Renal cortical epithelial cell (primary cell): Measurements from ENCODE around the gene TARDBP. TPM values are rescaled to one million over a fixed set of nuclear protein-coding genes. Genes with fewer than 3 reads are reported as not detected.
"Not testable (repeated sequence)": the region's sequence is repeated elsewhere in the genome, so short reads cannot be mapped to it uniquely, and the experiment has no call there.

Experiments used
- DNase-seq: peaks from one replicate; pipeline ENCODE4 v3.0.0-alpha.2; 2011; ENCODE audit warnings: low read depth
- total RNA-seq: library from RNA; depleted of rRNA; stranded (reverse); fragments of >200 nt; gene quantifications from 2 replicates; pipeline ENCODE4 v1.2.3, GENCODE V29; 2014

The TARDBP gene
- total RNA-seq, 1 donor from 2014 or later = 187 TPM

DNA sequence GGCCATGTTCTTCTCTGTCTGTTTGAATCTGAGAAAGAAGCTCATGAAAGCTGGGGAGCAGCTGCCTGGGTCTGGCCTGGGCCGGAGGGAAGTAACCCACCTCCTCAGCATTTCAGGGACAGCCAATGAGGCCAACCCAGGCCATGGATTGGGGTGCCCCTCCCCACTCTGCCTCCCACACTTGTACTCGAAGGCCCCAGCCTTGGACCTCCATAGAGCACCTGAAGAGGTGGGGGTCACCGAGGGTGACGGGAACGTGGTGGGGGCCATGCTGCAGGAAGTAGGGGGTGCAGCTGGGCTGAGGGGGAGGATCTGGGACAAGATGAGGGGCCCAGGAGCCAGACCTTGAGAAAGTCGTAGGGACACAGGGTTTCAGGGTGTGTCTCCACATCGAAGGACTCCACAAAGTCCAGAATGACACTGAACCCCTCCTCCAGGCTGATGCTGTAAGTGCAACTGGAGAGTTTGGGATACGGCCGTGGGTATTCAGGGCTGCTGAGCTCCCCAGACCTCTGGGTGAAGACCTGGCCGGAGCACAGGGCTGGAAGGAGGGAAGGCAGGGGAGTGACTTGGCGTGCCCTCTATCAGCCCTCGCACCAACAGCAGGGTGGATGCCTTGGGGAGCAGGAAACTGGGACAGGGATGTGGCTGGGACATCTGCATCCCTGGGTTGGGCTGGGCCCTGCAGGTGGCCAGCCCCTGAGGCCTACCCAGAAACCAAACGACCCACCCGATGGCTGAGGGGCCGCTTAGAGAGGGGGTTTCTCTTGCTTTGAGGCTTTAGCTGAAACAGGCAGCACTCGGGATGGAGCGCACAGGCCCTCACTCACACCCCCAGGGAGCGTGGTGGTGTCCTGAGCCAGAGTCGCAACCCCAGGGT lies 30.8 kb downstream of the TARDBP start:
- DNase-seq = no peak

DNA sequence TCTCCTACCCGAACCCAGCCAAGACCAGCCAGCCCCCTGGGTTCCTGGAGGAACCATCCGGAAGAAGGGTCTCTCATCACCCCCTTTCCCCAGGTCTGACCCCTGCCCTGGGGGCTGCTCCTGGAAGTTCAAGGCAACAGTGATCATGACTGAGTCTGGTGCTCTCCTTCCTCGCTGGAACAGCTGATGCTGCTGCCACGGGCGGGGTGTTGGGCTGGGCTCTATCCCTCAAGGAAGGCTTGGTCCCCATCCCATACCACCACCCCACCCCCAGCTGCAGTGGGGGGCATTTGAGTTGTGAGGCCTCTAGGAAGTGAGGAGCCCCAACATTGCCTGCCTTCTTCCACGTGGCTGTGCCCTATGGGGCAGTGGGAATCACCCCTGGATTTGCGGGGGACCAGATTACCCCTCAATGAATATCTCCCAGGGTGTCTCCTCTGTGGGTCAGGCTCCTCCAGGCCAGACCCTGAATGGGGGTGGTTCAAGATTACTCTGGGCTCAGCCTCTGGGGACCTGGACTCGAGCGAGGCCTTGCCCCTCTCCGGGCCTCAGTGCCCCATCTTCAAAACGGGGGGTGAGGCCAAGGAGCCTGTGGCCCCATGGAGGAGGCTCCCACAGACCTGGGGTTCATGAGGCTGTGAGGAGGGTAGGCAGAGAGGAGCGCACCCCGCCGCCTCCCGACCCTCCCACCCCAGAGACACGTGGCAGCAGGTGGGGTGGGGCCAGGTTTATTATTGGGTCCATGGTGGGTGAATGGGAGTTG lies 31.8 kb downstream of the TARDBP start:
- DNase-seq = no peak

GRCh38 chr1:11044849-11045427 lies 32.5 kb downstream of the TARDBP start:
- no peak for DNase-seq

- DNase-seq = no peak
Measured at GRCh38 chr1:11045428-11046269, 33.2 kb downstream of the TARDBP start.

DNA sequence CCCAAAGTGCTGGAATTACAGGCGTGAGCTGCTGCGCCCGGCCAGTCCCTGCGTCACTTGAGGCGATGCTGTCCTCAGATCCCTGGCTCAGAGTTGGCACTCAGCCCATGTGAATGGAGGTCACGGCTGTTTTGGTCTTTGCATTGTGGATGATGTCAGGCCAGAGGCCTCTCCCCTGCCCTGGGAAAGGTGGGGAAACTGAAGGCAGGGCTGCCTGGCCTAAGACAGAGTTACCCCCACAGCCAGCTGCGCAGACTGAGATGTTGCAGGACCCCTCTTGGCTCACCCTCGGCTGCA lies 33.8 kb downstream of the TARDBP start:
- DNase-seq = no peak

DNA sequence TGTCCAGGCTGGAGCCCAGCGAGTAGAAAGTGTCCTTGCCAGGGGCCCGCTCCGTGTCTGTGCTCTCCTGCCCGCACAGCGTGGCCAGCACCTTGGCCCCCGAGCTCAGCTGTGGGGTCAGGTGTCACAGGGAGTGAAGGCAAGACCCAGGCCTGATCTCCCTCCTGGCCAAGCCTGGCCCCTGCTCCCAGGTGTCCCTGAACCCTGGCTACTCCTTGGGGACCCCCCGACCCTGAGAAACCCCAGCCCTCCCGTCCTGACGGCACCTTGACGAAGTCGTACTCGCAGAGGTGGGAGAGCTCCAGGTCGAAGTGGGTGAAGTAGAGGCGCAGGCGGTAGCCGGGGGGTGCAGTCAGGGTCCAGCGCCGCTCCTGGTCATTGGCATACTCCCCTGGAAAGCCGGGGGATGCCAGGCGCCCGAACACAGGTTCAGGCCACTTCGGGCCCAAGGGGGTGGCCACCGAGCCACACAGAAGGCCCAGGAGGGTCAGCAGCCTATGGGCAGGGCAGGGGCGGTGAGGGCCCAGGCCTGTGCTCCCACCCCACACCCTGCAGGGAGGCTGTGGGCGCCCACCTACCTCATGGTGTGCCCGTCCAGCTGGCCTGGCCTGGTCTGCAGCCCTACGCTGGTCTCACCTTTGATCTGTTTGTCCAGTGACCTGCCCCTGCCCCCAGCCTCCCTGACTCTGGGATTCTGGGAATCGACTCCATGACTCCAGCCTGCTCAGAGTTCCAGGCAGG lies 34.3 kb downstream of the TARDBP start, which contains the start of gene MASP2:
TSS of gene MASP2 (minus strand) at position 615 of the 741 bp plus-strand sequence. CDS start at position 583, 32 bp downstream.
- no peak for DNase-seq

GRCh38 chr1:11051121-11051520 lies 38.7 kb downstream of the TARDBP start:
- not testable (repeated sequence) for DNase-seq

DNA sequence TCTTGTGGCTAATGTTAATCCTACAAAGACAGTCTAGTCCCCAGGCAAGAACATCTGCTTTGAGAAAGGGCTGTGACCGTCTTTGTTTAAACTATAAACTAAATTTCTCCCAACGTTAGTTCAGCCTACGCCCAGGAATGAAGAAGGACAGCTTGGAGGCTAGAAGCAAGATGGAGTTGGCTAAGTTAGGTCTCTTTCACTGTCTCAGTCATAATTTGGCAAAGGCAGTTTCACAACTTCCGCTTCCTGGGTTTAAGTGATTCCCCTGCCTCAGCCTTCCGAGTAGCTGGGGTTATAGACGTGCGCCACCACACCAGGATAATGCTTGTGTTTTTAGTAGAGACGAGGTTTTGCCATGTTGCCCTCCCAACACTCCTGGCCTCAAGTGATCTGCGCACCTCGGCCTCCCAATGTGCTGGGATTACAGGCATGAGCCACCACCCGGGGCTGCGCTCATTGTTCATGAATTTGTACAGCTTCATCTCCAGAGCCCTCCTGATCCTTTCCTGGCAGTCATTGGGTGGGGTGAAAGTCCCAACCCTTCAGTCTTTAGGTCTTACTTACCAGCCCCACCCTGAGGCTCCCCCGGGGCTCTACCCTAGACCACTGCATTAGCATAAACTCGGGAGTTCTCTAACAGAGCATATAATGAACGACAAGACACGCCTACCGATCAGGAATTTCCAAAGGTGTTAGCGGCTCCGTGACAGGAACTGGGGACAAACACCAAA lies 39.5 kb downstream of the TARDBP start:
- no peak for DNase-seq

GRCh38 chr1:11052839-11053757 lies 40.6 kb downstream of the TARDBP start:
- DNase-seq = no peak

GRCh38 chr1:11053758-11054137 lies 41.3 kb downstream of the TARDBP start:
- DNase-seq = no peak

DNA sequence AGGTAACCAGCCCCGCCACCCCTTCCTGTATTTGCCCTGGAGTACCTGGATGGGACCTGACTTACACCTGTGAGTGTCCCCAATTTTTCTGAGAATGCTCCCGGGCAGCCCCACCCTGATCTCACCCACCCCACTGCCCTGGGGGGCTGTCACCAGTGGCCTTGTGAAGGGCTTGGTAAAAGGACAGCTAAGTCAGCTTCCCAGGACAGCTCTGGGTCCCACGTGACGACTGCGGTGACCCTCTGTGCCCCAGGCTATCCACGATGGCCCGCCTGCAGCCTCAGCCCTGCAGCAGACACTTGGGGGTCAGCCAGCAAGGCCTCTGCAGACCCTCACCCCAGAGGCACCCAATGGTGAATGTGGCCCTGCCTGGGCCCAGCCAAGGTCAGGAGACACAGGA lies 41.7 kb downstream of the TARDBP start:
- no peak for DNase-seq

- DNase-seq = no peak
Measured at GRCh38 chr1:11054666-11055065, 42.2 kb downstream of the TARDBP start.

DNA sequence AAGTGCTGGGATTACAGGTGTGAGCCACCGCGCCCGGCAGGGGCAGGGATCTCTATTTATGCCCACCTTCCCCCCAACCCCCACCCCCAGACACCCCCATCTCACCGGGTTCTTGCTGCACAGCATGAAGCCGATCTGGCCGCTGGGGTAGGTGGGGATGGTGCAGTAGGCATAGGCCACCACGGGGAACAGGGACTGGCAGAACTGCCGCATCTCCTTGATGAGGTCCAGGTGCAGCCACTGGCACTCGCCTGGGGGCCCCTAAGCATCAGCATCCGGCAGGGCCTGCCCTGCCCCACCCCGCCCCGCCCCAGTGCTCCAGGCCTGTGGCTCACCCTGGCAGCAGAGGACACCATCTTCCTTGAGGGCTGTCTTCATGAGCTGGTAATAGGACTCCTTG lies 43.2 kb downstream of the TARDBP start:
- no peak for DNase-seq

- no peak for DNase-seq
Measured at GRCh38 chr1:11056504-11056903, 44.0 kb downstream of the TARDBP start.

DNA sequence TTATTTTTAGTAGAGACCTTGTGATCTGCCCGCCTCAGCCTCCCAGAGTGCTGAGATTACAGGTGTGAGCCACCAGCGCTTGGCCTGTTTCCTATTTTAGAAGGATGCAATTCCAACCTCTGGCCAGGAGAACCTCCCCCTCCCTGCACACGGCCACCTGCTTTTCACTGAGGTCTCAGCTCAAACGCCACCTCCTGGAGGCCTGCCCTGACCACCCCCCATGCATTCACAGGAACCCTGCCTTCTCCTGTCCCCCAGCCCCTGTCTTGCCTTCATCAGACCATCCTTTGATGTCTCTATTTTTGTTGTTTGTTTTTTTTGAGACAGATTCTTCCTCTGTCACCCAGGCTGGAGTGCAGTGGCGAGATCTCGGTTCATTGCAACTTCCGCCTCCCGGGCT lies 45.0 kb downstream of the TARDBP start:
- no peak for DNase-seq

DNA sequence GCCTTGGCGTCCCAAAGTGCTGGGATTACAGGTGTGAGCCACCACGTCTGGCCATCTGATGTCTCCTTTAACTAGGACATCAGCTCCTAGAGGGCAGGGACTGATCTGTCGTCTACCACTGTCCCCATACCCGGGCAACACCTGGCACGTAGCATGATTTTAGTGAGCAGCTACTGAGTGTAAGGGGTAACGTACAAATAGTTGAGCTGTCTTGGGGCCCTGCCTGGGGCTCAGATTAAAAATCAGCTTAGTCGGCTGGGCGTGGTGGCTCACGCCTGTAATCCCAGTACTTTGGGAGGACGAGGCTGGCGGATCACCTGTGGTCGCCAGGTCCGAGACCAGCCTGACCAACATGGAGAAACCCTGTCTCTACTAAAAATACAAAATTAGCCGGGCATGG lies 45.6 kb downstream of the TARDBP start:
- DNase-seq = no peak

DNA sequence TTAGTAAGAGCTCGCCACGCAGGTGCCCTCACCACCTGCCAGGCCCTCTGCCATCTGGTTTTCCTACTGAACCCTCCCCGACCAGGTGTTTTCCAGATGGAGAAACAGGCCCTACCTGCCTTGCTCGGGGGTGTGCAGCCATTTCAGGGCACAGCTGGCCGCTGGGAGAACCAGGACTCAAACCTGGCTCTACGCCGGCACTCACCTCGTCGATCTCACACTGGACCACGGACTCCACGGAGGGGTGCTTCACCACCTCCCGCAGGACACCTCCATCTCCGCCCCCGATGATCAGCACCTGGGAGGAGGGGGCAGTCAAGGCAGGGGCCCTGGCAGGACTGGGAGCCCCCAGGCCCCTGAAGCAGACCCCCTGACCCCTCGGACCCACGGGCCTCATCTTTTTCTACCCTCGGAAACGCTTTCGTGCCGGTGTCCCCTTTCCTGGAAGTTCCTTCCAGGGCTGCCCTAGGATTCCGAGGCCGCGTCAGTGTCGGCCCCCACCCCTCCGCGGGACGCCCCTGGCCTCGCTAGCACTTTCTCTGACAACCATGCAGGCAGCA lies 46.2 kb downstream of the TARDBP start:
- DNase-seq = no peak

- DNase-seq = no peak
Measured at GRCh38 chr1:11059155-11059967, 46.9 kb downstream of the TARDBP start.
